Measurements from ENCODE around the gene ZNF304.
"Not testable (repeated sequence)": the region's sequence is repeated elsewhere in the genome, so short reads cannot be mapped to it uniquely, and the experiment has no call there.

Gene ZNF304

DNA sequence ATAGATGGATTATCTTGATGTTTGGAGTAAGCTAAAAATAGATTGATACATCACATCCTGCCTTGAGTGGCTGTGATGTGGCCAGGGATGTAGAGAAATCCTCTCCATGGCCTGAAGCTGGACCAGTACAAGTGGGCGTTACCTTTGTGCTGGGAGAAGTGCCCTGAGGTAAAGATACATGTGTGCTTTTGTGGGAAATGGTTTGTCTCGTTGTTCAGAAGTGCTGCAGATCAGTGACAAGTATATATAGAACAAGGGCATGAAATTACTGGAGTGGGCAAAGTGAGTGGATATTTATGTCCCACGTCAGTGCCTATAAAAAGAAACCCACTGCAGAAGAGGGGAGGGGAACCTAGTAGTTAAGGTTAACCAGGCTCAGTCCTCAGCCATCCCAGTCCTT, 12.2 kb upstream of the ZNF304 start:
- DNase-seq (ENCODE audit: low spot score in 2 of 2) (no peak), ATAC-seq (no peak)
- Mint-ChIP-seq H3K4me3 (no peak overlapping the region), H3K36me3 (no peaks in the 10 kb centered on the region), H3K9me3 (peaks cover 25% of the 10 kb centered on the region), H3K4me1 (no peaks in the 10 kb centered on the region), H3K27ac (no peak overlapping the region)

- H3K4me3 Mint-ChIP-seq = no peak overlapping the region
- no peak overlapping the region for H3K27ac Mint-ChIP-seq
- DNase-seq (ENCODE audit: low spot score in 2 of 2) = no peak
- no peaks in the 10 kb centered on the region for H3K36me3 Mint-ChIP-seq
- peaks cover 15% of the 10 kb centered on the region for H3K9me3 Mint-ChIP-seq
- H3K4me1 Mint-ChIP-seq = no peaks in the 10 kb centered on the region
- no peak for ATAC-seq
These were observed 8.5 kb upstream of the ZNF304 start for GRCh38 chr19:57342582-57342981.

- Mint-ChIP-seq H3K36me3 (peaks cover 1% of the 10 kb centered on the region), H3K4me3 (no peak overlapping the region), H3K4me1 (peaks cover 26% of the 10 kb centered on the region), H3K27ac (no peak overlapping the region), H3K9me3 (peaks cover 14% of the 10 kb centered on the region)
- DNase-seq (ENCODE audit: low spot score in 2 of 2) (peak in 1 of 2 donors; percentile 8), ATAC-seq (no peak)
These were observed 2.9 kb upstream of the ZNF304 start for GRCh38 chr19:57348136-57348535.

DNA sequence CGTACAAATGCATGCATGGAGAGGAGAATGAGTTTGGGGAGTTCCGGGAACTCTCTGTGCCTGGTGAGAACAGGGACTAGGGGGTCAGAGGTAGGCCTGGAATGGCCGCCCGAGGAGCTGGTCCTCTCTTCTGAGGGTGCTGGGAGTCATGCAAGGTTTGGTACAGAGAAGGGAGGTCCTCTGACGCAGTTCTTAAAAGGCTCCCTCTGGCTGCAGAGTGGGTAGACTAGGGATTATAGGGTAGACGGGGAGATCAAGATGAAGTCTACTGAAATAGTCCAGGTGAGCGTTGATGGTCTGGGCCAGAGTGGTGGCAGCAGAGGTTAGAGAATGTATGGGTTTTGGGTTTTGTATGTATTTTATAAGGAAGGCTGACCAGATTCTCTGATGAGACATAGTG, 796 bp downstream of the ZNF304 start:
- H3K36me3 Mint-ChIP-seq = peaks cover 29% of the 10 kb centered on the region
- peak overlapping the region; percentile 95 for H3K27ac Mint-ChIP-seq
- H3K4me3 Mint-ChIP-seq = peak overlapping the region; percentile 96
- DNase-seq (ENCODE audit: low spot score in 2 of 2) (no peak), ATAC-seq (no peak)
- H3K4me1 Mint-ChIP-seq = peaks cover 31% of the 10 kb centered on the region
- H3K9me3 Mint-ChIP-seq = peaks cover 24% of the 10 kb centered on the region

DNA sequence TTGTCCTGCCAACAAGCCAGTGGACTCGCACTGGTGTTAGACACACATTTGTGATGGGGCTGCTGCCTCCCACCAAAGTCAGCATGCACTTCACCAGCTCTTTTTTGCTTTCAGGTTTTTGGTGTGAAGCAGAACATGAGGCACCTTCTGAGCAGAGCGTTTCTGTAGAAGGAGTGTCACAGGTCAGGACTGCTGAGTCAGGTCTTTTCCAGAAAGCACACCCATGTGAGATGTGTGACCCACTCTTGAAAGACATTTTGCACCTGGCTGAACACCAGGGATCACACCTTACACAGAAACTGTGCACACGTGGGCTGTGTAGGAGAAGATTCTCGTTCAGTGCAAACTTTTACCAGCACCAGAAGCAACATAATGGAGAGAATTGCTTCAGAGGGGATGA, 4.8 kb downstream of the ZNF304 start:
- peaks cover 27% of the 10 kb centered on the region for H3K4me1 Mint-ChIP-seq
- no peak overlapping the region for H3K4me3 Mint-ChIP-seq
- ATAC-seq (no peak), DNase-seq (ENCODE audit: low spot score in 2 of 2) (peak in 1 of 2 donors; percentile 29)
- H3K36me3 Mint-ChIP-seq = peaks cover 29% of the 10 kb centered on the region
- H3K9me3 Mint-ChIP-seq = peaks cover 27% of the 10 kb centered on the region
- H3K27ac Mint-ChIP-seq = no peak overlapping the region

DNA sequence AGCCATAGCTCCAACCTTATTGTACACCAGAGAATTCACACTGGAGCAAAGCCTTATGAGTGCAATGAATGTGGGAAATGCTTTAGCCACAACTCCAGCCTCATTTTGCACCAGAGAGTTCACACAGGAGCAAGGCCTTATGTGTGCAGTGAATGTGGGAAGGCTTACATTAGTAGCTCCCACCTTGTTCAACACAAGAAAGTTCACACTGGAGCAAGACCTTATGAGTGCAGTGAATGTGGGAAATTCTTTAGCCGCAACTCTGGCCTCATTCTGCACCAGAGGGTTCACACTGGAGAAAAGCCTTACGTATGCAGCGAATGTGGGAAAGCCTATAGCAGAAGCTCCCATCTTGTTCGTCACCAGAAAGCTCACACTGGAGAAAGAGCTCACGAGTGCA, 6.3 kb downstream of the ZNF304 start:
- ATAC-seq (no peak), DNase-seq (ENCODE audit: low spot score in 2 of 2) (no peak)
- peaks cover 12% of the 10 kb centered on the region for H3K4me1 Mint-ChIP-seq
- no peak overlapping the region for H3K27ac Mint-ChIP-seq
- H3K36me3 Mint-ChIP-seq = peaks cover 29% of the 10 kb centered on the region
- no peak overlapping the region for H3K4me3 Mint-ChIP-seq
- H3K9me3 Mint-ChIP-seq = peaks cover 31% of the 10 kb centered on the region

GRCh38 chr19:57359300-57359699, 8.2 kb downstream of the ZNF304 start:
- Mint-ChIP-seq H3K36me3 (peaks cover 30% of the 10 kb centered on the region), H3K4me1 (peaks cover 18% of the 10 kb centered on the region), H3K4me3 (no peak overlapping the region), H3K27ac (no peak overlapping the region), H3K9me3 (peaks cover 27% of the 10 kb centered on the region)
- ATAC-seq = no peak
- no peak for DNase-seq (ENCODE audit: low spot score in 2 of 2)

GRCh38 chr19:57362419-57362818, 11.3 kb downstream of the ZNF304 start:
- Mint-ChIP-seq H3K36me3 (peaks cover 13% of the 10 kb centered on the region), H3K4me3 (peak overlapping the region; percentile 82), H3K4me1 (peaks cover 19% of the 10 kb centered on the region), H3K27ac (peak overlapping the region; percentile 96), H3K9me3 (peaks cover 16% of the 10 kb centered on the region)
- ATAC-seq = no peak
- DNase-seq (ENCODE audit: low spot score in 2 of 2) = no peak

DNA sequence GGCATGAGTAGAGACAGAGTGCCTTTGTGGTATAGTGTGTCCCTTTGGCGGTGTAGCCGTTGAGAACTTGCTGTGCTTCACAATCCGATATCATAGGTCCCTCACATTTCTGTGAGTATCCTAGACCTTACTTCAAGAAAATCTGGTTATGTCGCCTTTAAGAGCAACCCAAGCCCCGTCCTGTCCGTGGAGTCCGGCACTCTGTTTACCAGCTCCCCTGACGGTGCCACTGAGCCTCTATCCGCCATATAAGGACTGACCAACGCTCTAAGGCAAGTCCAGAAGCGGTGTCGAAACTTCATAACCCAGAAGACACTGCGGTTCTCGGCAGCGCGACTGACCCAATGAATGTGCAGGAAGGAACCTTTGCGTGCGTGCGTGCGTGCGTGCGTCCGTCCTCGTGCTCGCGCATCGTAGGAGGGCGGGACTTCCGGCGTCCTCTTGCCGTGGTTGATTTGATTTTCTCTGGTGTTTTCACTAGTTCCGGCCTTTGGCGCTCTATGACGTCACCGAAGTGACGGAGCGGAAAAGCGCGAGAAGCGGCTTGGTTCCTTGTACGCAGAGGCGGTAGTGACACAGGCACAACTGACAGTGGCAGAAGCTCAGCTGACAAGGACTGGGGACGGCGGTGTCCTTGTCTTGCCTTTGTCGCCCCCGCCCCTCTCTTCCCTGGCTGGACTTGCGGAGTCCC, 12.1 kb downstream of the ZNF304 start, which contains the start of the genes TRAPPC2B and ZNF547:
Gene TRAPPC2B (plus strand): TSS at position 555 of the 691 bp plus-strand sequence. CDS start 1,283 bp downstream, outside the sequence.
Gene ZNF547 (plus strand): TSS at position 555 of the 691 bp plus-strand sequence. CDS start 5,005 bp downstream, outside the sequence.
- DNase-seq (ENCODE audit: low spot score in 2 of 2) (peak; percentile 86 to 97), ATAC-seq (peak; percentile 95)
- peaks cover 16% of the 10 kb centered on the region for H3K9me3 Mint-ChIP-seq
- H3K36me3 Mint-ChIP-seq = peaks cover 13% of the 10 kb centered on the region
- H3K4me3 Mint-ChIP-seq = peak within 1 kb of the TSS; percentile 82
- H3K27ac Mint-ChIP-seq = peak within 1 kb of the TSS; percentile 96
- H3K4me1 Mint-ChIP-seq = peaks cover 19% of the 10 kb centered on the region

- H3K36me3 Mint-ChIP-seq = peaks cover 13% of the 10 kb centered on the region
- H3K9me3 Mint-ChIP-seq = peaks cover 17% of the 10 kb centered on the region
- no peak for DNase-seq (ENCODE audit: low spot score in 2 of 2)
- H3K4me3 Mint-ChIP-seq = peak overlapping the region; percentile 82
- ATAC-seq = peak; percentile 9
- H3K4me1 Mint-ChIP-seq = peaks cover 19% of the 10 kb centered on the region
- H3K27ac Mint-ChIP-seq = peak overlapping the region; percentile 96
These were observed 12.7 kb downstream of the ZNF304 start for GRCh38 chr19:57363688-57364181.

DNA sequence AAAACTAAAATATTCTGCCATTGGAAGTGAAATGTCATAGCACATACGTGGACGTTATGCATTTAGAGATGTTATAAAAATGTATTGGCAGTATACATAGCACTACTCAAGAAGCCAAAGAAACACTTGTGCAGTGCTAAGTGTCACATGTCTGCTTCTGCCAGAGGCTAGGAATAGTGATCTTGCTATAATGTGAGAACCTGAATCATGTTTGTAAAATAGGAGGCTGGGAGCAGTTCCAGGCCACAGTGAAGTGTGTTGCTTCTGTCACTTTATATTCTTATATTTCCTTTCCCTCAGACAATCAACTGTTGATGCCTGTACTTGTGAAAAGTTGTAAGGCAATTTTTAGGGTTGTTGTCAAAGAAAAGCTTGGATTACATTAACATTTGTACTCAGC, 15.7 kb downstream of the ZNF304 start:
- ATAC-seq = no peak
- Mint-ChIP-seq H3K9me3 (peaks cover 23% of the 10 kb centered on the region), H3K36me3 (peaks cover 17% of the 10 kb centered on the region), H3K4me1 (peaks cover 19% of the 10 kb centered on the region), H3K27ac (no peak overlapping the region), H3K4me3 (no peak overlapping the region)
- DNase-seq (ENCODE audit: low spot score in 2 of 2) = no peak

DNA sequence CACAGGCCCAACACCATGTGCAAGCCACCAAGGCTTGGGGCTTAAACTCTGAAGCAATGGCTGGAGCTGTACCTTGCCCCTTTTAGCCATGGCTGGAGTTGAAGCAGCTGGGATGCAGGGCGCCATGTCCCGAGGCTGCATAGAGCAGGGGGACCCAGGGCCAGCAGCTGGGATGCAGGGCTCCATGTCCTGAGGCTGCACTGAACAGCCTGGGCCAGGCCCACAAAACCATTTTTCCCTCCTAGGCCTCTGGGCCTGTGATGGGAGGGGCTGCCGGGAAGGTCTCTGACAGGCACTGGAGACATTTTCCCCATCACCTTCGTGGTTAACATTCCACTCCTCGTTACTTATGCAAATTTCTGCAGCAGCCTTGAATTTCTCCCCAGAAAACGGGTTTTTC, 23.1 kb downstream of the ZNF304 start:
- H3K9me3 Mint-ChIP-seq = peaks cover 24% of the 10 kb centered on the region
- no peak for ATAC-seq
- DNase-seq (ENCODE audit: low spot score in 2 of 2) = no peak

DNA sequence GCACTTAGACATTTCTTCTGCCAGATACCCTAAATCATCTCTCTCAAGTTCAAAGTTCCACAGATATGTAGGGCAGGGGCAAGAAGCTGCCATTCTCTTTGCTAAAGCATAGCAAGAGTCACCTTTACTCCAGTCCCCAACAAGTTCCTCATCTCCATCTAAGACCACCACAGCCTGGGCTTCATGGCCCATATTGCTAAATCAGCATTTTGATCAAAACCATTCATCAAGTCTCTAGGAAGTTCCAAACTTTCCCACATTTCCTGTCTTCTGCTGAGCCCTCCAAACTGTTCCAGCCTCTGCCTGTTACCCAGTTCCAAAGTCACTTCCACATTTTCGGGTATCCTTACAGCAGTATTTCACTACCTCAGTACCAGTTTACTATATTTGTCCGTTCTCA, 23.6 kb downstream of the ZNF304 start:
- H3K36me3 Mint-ChIP-seq = peaks cover 15% of the 10 kb centered on the region

More for the DNA sequence above, 23.1 kb downstream of the ZNF304 start:
- Mint-ChIP-seq H3K36me3 (peaks cover 19% of the 10 kb centered on the region), H3K4me1 (no peaks in the 10 kb centered on the region), H3K27ac (no peak overlapping the region), H3K4me3 (no peak overlapping the region)

DNA sequence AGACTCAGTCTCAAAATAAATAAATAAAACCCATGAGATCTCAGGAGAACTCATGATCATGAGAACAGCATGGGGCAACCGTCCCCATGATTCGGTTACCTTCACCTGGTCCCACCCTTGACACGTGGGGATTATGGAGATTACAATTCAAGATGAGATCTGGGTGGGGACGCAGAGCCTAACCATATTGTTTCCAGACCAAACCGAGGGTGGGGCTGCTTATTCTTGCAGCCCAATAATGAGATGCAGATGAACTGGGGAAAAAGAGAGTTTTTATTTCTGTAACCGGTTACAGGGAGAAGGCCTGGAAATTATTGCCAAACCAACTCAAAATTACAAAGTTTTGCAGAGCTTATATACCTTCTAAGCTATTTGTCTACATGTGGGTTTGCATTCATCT, 25.1 kb downstream of the ZNF304 start:
- no peak overlapping the region for H3K27ac Mint-ChIP-seq
- no peaks in the 10 kb centered on the region for H3K4me1 Mint-ChIP-seq
- no peak overlapping the region for H3K4me3 Mint-ChIP-seq
- H3K36me3 Mint-ChIP-seq = peaks cover 15% of the 10 kb centered on the region
- peaks cover 25% of the 10 kb centered on the region for H3K9me3 Mint-ChIP-seq
- no peak for ATAC-seq
- no peak for DNase-seq (ENCODE audit: low spot score in 2 of 2)

More for the DNA sequence above, 23.6 kb downstream of the ZNF304 start:
- H3K9me3 Mint-ChIP-seq = peaks cover 26% of the 10 kb centered on the region
- not testable (repeated sequence) for H3K27ac Mint-ChIP-seq; DNase-seq (ENCODE audit: low spot score in 2 of 2); H3K4me1 Mint-ChIP-seq; ATAC-seq; H3K4me3 Mint-ChIP-seq

- no peak overlapping the region for H3K27ac Mint-ChIP-seq
- H3K4me3 Mint-ChIP-seq = no peak overlapping the region
- DNase-seq (ENCODE audit: low spot score in 2 of 2) = no peak
- no peak for ATAC-seq
- peaks cover 10% of the 10 kb centered on the region for H3K36me3 Mint-ChIP-seq
- peaks cover 18% of the 10 kb centered on the region for H3K9me3 Mint-ChIP-seq
- H3K4me1 Mint-ChIP-seq = no peaks in the 10 kb centered on the region
These were observed 26.6 kb downstream of the ZNF304 start for GRCh38 chr19:57377498-57378146.

GRCh38 chr19:57380923-57381322, 29.9 kb downstream of the ZNF304 start:
- no peak for ATAC-seq
- no peak overlapping the region for H3K27ac Mint-ChIP-seq

More at GRCh38 chr19:57380923-57381322, 29.9 kb downstream of the ZNF304 start:
- no peaks in the 10 kb centered on the region for H3K36me3 Mint-ChIP-seq
- no peak overlapping the region for H3K4me3 Mint-ChIP-seq
- H3K9me3 Mint-ChIP-seq = peaks cover 12% of the 10 kb centered on the region
- no peaks in the 10 kb centered on the region for H3K4me1 Mint-ChIP-seq
- no peak for DNase-seq (ENCODE audit: low spot score in 2 of 2)

Data from stimulated activated effector memory CD8-positive, alpha-beta T cell treated with anti-CD3 and anti-CD28 coated beads, Interleukin-12 subunit alpha, Interleukin-12 subunit beta, amount 100 ng/mL, for 72 hours (primary cell).